GM18858 (cell line): ENCODE measurements around the gene FAM151A.

ENCODE experiments used
- ATAC-seq: cut with Tn5 transposase; IDR thresholded peaks from one replicate; pipeline ENCODE4 v1.9.1; 2021; ENCODE audit not compliant: unreplicated experiment

FAM151A gene

GRCh38 chr1:54604572-54605370 is 18.6 kb downstream of the FAM151A start:
- no peak for ATAC-seq

GRCh38 chr1:54604051-54604450 is 19.3 kb downstream of the FAM151A start:
- no peak for ATAC-seq

DNA sequence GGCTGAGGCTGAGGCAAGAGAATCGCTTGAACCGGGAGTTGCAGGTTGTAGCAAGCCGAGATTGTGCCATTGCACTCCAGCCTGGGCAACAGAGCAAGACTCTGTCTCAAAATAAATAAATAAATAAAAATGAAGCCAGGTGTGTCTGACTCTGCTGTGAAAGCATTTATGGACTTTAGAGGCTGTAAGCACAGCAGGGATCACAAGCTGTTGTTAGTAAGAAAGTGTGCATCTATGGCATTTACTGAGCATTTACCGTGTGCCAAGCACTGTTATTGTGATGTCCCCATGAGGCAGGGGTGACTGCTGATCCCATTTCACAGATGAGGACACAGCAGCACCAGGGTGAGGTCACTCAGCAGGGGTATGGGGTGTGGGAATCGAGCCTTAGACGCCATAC is 20.1 kb downstream of the FAM151A start:
- ATAC-seq = no peak

- no peak for ATAC-seq
These were observed 20.8 kb downstream of the FAM151A start for GRCh38 chr1:54602554-54602953.

DNA sequence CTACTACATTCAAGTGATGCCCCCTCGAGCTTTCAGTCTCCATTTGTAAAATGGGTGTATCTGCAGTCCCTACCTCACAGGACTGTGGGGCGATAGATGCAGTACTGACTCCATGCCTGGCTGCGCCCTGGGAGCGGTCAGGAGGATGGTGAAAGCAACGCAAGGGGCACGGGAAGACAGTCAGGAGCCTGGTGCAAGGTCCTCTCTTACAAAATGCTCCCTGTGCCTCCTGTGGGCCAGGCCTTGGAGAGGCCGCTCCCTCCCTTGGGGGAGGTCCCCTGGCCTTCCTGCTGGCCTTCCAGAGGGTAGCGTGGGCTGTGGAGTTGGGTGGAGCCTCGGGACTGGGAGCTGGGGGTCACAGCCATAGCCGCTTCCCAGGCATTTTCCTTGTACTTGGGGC is 21.6 kb downstream of the FAM151A start:
- ATAC-seq = no peak

GRCh38 chr1:54600947-54601721 is 22.2 kb downstream of the FAM151A start:
- ATAC-seq = no peak

- no peak for ATAC-seq
These were observed 24.0 kb downstream of the FAM151A start for GRCh38 chr1:54599211-54599823.

DNA sequence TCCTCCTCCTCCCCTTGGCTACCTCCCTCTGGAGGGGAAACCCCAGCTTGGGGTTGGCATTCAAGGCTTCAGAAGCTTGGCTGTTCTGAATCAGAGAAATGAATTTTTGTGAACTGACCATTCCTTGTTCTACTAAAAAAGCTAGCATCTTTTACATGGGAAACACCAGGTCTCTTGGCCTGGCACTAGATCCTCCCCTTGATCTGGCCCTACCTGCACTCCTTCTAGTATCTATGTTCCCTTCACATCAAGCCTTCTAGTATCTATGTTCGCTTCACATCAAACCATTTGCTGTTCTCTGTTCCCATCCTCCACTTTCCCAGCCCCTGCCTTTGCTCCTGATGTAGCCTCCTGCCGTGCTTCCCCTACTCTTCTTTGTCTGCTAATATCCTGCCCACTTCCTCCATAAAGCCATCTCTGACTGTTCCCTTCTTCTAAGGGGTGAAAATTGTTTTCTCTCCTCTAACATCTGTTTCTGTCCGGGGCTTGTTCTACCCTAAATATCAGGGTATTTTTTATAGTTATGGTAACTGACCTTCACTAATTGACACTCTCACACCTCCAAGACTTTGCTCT is 25.8 kb downstream of the FAM151A start:
- ATAC-seq = no peak

- ATAC-seq = no peak
These were observed 26.6 kb downstream of the FAM151A start for GRCh38 chr1:54596756-54597155.

- ATAC-seq = no peak
These were observed 27.3 kb downstream of the FAM151A start for GRCh38 chr1:54595956-54596498.

DNA sequence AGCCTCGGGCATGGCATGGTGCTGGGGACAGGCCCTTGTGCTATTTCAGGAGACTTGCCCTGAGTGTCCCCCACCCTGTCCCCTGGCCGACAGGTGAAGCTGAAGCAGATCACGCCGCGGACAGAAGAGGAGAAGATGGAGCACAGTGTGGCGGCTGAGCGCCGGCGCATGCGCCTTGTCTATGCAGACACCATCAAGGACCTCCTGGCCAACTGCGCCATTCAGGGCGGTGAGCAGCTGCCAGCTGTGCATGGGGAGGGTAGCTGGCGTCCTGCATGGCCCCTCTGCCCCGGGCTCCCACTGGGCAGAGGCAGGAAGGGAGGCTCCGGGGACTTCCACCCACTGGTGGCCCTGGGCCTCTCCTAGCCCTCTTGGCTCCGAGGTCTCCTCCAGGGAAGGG is 28.9 kb downstream of the FAM151A start:
- no peak for ATAC-seq

DNA sequence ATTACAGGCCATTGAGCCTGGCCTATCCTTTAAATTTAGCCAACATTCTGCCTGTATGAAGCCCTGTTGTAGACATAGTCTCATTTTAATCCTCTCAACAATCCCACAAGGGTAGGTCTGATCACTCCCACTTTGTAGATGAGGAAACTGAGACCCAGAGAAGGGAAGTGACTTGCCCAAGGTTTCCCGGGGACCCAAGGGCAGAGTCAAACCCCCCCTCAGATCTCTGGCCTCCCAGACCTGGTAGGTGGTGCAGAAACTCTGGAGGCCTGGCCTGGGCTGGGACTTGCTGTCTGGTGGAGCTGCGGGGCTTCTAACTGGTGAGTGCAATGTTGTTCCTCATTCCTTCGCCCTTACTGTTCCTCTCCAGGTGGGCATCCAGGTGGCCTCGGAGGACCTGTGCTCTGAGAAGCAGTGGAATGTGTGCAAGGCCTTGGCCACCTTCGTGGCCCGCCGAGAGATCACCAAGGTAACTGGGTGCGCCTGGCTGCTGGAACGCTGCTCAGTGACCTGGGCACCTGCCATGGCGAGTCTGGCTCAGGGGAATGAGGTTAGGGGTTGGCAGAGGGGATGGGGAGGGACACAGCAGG is 29.7 kb downstream of the FAM151A start:
- ATAC-seq = no peak

DNA sequence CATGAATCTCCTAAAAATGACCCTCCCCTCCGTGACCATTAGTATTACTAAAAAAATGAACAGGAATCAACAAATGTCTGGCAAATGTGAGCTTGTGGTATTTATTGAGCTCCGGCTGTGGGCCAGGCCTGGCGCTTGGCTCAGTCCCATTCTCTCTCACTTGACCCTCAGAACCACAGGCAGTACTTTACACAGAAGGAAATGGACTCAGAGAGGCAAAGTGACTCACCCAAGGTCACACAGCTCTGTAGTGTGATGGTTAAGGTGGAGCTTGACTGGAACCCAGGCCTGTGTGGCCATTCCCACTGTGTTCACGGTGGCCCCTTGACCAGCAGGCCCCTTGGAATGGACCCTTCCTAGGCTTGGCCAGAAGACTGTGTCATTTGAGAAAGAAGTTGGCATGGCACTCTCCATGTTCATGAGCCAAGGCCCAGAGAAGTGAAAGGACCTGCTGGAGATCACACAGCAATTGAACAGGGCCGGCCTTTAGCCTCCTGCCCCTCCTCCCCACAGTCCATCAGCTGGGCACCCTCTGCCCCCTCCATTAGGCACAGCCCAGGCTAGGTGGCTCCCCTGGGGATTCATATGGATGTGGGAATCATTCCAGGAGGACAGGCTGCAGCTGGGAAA is 32.1 kb downstream of the FAM151A start:
- ATAC-seq = no peak

DNA sequence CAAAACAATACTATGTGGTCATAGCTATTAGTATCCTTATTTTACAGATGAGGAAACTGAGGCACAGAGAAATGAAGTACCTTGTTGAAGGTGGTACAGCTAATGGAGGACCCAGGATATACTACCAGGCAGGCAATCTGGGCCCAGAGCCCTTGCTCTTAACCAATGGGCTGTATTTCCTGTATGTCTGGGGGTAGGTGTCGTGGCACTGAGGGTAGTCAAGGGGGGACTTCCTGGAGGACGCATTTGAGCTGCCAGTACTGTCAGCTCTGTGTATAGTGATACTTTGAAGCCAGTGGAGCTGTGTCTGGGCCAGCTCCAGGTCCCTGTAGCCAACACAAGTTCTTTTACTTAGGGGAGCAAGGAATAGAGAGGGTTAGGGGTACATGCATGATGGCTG is 34.9 kb downstream of the FAM151A start:
- ATAC-seq = no peak

GRCh38 chr1:54585181-54586066 is 37.9 kb downstream of the FAM151A start:
- ATAC-seq = no peak

DNA sequence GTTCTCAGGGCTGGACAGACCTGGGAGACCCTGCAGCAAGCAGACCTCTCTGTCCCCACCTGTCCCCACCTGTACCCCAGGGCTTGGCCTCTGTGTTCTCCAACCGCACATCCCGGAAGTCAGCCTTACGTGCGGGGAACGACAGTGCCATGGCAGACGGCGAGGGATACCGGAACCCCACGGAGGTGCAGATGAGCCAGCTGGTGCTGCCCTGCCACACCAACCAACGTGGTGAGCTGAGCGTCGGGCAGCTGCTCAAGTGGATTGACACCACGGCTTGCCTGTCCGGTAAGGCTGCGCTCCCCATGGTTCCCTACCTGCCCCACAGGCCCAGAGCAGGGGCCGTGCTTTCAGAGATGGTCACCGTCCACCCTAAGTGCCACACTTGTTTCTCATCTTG is 38.8 kb downstream of the FAM151A start:
- no peak for ATAC-seq

DNA sequence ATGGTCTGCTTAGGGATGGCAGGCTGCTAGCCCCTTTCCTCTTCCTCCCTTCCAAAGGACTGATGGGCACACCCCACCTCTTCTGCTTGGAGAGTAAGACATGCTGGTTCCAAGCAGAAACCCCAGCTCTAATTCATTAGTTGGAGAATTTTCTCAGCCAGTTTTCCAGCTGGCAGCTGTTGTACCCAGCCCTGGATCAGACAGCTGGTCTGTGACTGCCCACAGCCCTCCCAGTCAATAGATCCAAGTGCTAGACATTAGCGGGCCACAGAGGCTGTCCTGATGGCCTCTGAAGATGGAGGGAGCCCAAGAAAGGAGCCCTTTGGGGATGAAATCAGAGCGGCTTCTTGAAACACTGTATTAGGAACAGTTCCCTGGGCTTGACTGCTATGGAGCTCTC is 39.5 kb downstream of the FAM151A start:
- ATAC-seq = no peak

- no peak for ATAC-seq
These were observed 40.0 kb downstream of the FAM151A start for GRCh38 chr1:54583307-54583686.

DNA sequence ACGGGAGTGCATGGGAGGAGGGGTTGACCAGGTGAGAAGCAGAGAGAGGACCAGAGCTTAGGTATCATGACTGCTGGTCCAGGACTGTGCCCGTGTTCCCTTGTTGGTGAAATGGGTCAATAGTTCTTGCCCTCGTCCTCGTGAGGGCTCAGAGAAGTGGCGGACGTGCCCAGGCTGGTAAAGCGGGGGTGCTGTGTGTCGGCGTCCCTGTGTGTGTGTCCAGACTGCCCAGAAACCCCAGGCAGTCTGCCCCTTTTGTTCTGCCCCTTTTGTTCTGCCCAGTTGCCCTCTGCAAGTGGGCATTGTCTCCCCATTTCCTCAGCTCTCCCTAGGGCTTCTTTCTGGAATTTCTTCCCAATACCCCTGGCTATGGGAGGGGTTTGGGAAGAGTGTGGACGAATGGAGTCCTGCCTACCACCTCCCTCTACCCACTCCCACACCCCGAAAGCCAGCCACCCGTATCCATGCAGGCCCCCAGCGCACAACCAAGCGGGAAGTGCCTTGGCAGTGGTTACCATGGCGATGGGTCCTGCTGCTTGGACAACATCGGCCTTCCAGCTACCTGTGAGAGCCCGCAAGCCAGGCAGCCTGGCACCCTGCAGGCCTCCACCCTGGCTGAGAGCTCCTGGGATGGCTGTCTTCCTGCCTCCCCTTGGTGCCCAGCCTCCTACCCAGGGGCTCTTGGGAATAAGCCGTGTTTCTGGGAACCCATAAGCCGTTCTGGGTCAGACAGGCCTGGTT is 40.6 kb downstream of the FAM151A start:
- no peak for ATAC-seq
